Erythroblast (primary cell): Measurements from ENCODE around the gene GARNL3.

Experiments used
- GATA1 ChIP-seq: IDR thresholded peaks from 2 replicates; pipeline ENCODE4 v1.6.1; 2011; ENCODE audit warnings: low read depth, mild to moderate bottlenecking, control low read depth, low read length, moderate library complexity
- POLR2A ChIP-seq: IDR thresholded peaks from 2 replicates; pipeline ENCODE4 v1.6.1; 2011; ENCODE audit warnings: mild to moderate bottlenecking, low read length

- TF ChIP-seq POLR2A (no peak), GATA1 (no peak)
These were observed 16.3 kb upstream of the GARNL3 start for GRCh38 chr9:127248241-127248640.
